GM12892 (cell line): ENCODE measurements around the gene ZBTB24.

Experiments
- POLR2A ChIP-seq: IDR thresholded peaks from 2 replicates; pipeline ENCODE4 v1.6.1; 2011; ENCODE audit warnings: low read depth, low read length, control low read depth
- POLR2AphosphoS5 ChIP-seq: IDR thresholded peaks from 2 replicates; pipeline ENCODE4 v1.6.1; 2011; ENCODE audit warnings: low read depth, low read length, control low read depth
- TAF1 ChIP-seq: IDR thresholded peaks from 2 replicates; pipeline ENCODE4 v1.6.1; 2011; ENCODE audit warnings: low read depth, mild to moderate bottlenecking, control low read depth, low read length, borderline replicate concordance

- no peak for TF ChIP-seq POLR2A
- TF ChIP-seq POLR2AphosphoS5 = no peak
- TF ChIP-seq TAF1 = no peak
These were observed 31.6 kb downstream of the ZBTB24 start for GRCh38 chr6:109451376-109451775.
